K562 (cell line): ENCODE data around the gene ENTREP3. TPM values are rescaled to one million over a fixed set of nuclear protein-coding genes. Genes with fewer than 3 reads are reported as not detected.
A peak's percentile ranks its signal among the peaks of the same experiment; 100 is the strongest.

ENCODE experiments used
- BHLHE40 ChIP-seq: IDR thresholded peaks from 2 replicates; pipeline ENCODE4 v1.6.1; 2011; ENCODE audit warnings: low read length, improper control_type of control experiment
- COPS2 ChIP-seq: fragments of 450-650 bp; conservative IDR thresholded peaks from 2 replicates; pipeline ENCODE4 v1.6.1; 2016; ENCODE audit warnings: mild to moderate bottlenecking, moderate library complexity
- CXXC5 ChIP-seq: fragments of 250-450 bp; sonication (Bioruptor Pico); IDR thresholded peaks from 2 replicates; pipeline ENCODE4 v1.8.0; 2022; ENCODE audit warnings: inconsistent platforms, mild to moderate bottlenecking, moderate library complexity
- DMBX1 ChIP-seq: fragments of 250-450 bp; sonication (Bioruptor Pico); IDR thresholded peaks from 2 replicates; pipeline ENCODE4 v1.8.0; 2022; ENCODE audit warnings: inconsistent platforms, mild to moderate bottlenecking, moderate library complexity, borderline replicate concordance
- FOSL1 ChIP-seq: fragments of 200-800 bp; sonication (Bioruptor generic); conservative IDR thresholded peaks from 2 replicates; pipeline ENCODE4 v1.6.1; 2016; ENCODE audit warnings: missing genetic modification characterization, missing compliant biosample characterization
- HDAC1 ChIP-seq, 2 experiments: fragments of 450-650 bp; IDR thresholded peaks; 2 replicates each; pipeline ENCODE4 v1.6.1; 2016 to 2017; ENCODE audit warnings: inconsistent platforms in 1 of 2, mild to moderate bottlenecking in 1 of 2, moderate library complexity in 1 of 2
- JUND ChIP-seq, 2 experiments: IDR thresholded peaks; 2 replicates in 1 of 2; 3 replicates in 1 of 2; pipeline ENCODE4 v1.6.1; 2011; ENCODE audit warnings: borderline replicate concordance in 2 of 2, low read depth in 2 of 2, low read length in 2 of 2, improper control_type of control experiment in 1 of 2, missing biosample characterization in 1 of 2, missing genetic modification characterization in 1 of 2, missing genetic modification reagents in 1 of 2
- MTA3 ChIP-seq: fragments of 450-650 bp; formaldehyde crosslinking; IDR thresholded peaks from 2 replicates; pipeline ENCODE4 v1.6.1; 2017; ENCODE audit warnings: mild to moderate bottlenecking, borderline replicate concordance
- ZNF444 ChIP-seq: fragments of 250-450 bp; sonication (Bioruptor Pico); IDR thresholded peaks from 2 replicates; pipeline ENCODE4 v1.4.0; 2020; ENCODE audit warnings: mild to moderate bottlenecking, moderate library complexity
- polyA plus RNA-seq, 8 experiments: library from polyadenylated mRNA; depleted of rRNA in 4 of 8; stranded (reverse) in 5 of 8; unstranded in 3 of 8; fragments of >200 nt; fragmentation: Nextera tagmentation in 2 of 8; fragmentation: Illumina TruSeq in 1 of 8; extraction: Ambion mirVana in 2 of 8; extraction: Trizol in 1 of 8; gene quantifications; 2 replicates each; pipeline versions ENCODE4 v1.2.1 to v1.2.3, GENCODE V29; 2011 to 2014; ENCODE audit warnings: inconsistent platforms in 1 of 8, missing spikeins in 1 of 8
- total RNA-seq, 7 experiments: library from RNA; depleted of rRNA in 6 of 7; stranded (reverse); fragments of >200 nt in 6 of 7; fragmentation: Illumina TruSeq in 2 of 7; extraction: Trizol in 2 of 7; gene quantifications; 2 replicates each; pipeline versions ENCODE4 v1.2.1 to v1.2.3, GENCODE V29; 2011 to 2021; ENCODE audit warnings: low replicate concordance in 1 of 7
- TF ChIP-seq, protein P1 (sequence below): fragments of 450-650 bp; IDR thresholded peaks from 2 replicates; pipeline ENCODE4 v1.6.1; 2017; ENCODE audit warnings: antibody characterized with exemption
- TF ChIP-seq, protein P2 (sequence below): conservative IDR thresholded peaks from 2 replicates; pipeline ENCODE4 v1.6.1; 2011; ENCODE audit warnings: low read depth, mild to moderate bottlenecking, low read length; ENCODE audit not compliant: control insufficient read depth
- TF ChIP-seq, protein P3 (sequence below): sonication (generic); IDR thresholded peaks from 2 replicates; pipeline ENCODE4 v1.6.1; 2016
- TF ChIP-seq, protein P4 (sequence below), 2 experiments: fragments of 450-650 bp in 1 of 2; sonication (generic) in 1 of 2; formaldehyde crosslinking in 1 of 2; IDR thresholded peaks in 1 of 2; conservative IDR thresholded peaks in 1 of 2; 2 replicates each; pipeline versions ENCODE4 v1.6.1 to v1.8.1; 2016 to 2023; ENCODE audit warnings: mild to moderate bottlenecking in 2 of 2, moderate library complexity in 2 of 2, inconsistent platforms in 1 of 2, missing genetic modification reagents in 1 of 2
- TF ChIP-seq, protein P5 (sequence below), 3 experiments: fragments of 200-800 bp in 1 of 3; sonication (Bioruptor generic) in 1 of 3; sonication (generic) in 1 of 3; formaldehyde crosslinking in 1 of 3; IDR thresholded peaks; 2 replicates each; pipeline versions ENCODE4 v1.6.1 to v1.8.0; 2016 to 2022; ENCODE audit warnings: mild to moderate bottlenecking in 2 of 3, missing compliant biosample characterization in 2 of 3, missing genetic modification characterization in 2 of 3, missing genetic modification reagents in 1 of 3

ENTREP3 gene
- total and polyA plus RNA-seq, 9 of the 15 experiments (the other 6 are each of a cell fraction or from before 2014, with no cell fraction given) = 1.9 to 41.8 (median 5.9) TPM

DNA sequence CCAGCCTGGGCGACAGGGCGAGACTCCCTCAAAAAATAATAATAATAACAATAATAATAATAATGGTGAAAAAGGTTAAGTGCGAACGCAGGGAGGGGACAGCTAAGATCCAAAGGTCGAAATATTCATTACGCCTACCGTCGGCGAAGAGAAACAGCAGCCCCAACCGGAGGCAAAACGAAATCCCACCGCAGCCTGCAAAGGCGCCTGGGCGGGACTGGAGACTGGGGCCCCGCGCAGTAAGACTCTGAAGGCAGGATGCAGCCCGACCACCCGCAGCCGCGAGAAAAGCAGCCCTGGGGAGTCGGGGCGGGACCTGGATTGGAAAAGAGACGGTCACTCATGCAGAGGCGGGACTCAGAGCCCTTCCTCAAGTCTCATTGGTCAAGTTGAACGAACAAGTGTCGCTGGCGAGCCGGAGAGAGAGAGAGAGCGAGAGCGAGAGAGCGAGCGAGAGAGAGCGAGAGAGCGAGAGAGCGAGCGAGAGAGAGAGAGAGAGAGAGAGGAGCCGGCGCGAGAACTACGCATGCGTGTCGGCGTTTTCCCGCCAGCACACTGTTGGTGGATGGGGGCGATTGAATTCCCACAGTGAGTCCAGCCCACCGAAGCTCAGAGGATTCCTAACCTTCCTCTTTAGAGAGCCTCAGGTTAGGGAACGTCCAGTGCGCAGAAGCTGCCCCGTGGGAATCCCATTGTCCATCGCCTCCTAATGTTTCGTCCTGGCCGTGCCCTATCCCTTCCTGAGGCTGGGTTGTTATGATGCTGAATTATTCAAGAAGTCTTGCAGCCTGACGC lies 10.7 kb downstream of the ENTREP3 start (continued):
- TF ChIP-seq, protein P1, sequence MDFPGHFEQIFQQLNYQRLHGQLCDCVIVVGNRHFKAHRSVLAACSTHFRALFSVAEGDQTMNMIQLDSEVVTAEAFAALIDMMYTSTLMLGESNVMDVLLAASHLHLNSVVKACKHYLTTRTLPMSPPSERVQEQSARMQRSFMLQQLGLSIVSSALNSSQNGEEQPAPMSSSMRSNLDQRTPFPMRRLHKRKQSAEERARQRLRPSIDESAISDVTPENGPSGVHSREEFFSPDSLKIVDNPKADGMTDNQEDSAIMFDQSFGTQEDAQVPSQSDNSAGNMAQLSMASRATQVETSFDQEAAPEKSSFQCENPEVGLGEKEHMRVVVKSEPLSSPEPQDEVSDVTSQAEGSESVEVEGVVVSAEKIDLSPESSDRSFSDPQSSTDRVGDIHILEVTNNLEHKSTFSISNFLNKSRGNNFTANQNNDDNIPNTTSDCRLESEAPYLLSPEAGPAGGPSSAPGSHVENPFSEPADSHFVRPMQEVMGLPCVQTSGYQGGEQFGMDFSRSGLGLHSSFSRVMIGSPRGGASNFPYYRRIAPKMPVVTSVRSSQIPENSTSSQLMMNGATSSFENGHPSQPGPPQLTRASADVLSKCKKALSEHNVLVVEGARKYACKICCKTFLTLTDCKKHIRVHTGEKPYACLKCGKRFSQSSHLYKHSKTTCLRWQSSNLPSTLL = 0 out of 2 replicates have a peak, but pooled peaks have one; percentile 61
- TF ChIP-seq JUND (IDR thresholded peaks at IDR 0.05; ENCODE audit: borderline replicate concordance, low read depth, low read length) (peak; percentile 93), JUND (tag; IDR thresholded peaks at IDR 0.05; ENCODE audit: borderline replicate concordance, low read depth, low read length) (peak; percentile 76; the same call in 1 of the 3 replicates), ZNF444 (CRISPR knock-in tag) (no peak), COPS2 (no peak), DMBX1 (peak; percentile 73), CXXC5 (CRISPR knock-in tag) (peak; percentile 100), FOSL1 (tag) (peak; percentile 76), BHLHE40 (peak; percentile 69), HDAC1 (IDR thresholded peaks at IDR 0.05) (peak; percentile 97 to 100), MTA3 (peak; percentile 98)
- TF ChIP-seq, protein P2, sequence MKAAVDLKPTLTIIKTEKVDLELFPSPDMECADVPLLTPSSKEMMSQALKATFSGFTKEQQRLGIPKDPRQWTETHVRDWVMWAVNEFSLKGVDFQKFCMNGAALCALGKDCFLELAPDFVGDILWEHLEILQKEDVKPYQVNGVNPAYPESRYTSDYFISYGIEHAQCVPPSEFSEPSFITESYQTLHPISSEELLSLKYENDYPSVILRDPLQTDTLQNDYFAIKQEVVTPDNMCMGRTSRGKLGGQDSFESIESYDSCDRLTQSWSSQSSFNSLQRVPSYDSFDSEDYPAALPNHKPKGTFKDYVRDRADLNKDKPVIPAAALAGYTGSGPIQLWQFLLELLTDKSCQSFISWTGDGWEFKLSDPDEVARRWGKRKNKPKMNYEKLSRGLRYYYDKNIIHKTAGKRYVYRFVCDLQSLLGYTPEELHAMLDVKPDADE = peak; percentile 78; the same call in 1 of the 2 replicates
- TF ChIP-seq, protein P3, sequence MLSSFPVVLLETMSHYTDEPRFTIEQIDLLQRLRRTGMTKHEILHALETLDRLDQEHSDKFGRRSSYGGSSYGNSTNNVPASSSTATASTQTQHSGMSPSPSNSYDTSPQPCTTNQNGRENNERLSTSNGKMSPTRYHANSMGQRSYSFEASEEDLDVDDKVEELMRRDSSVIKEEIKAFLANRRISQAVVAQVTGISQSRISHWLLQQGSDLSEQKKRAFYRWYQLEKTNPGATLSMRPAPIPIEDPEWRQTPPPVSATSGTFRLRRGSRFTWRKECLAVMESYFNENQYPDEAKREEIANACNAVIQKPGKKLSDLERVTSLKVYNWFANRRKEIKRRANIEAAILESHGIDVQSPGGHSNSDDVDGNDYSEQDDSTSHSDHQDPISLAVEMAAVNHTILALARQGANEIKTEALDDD = peak; percentile 16; the same call in 1 of the 2 replicates
- TF ChIP-seq, protein P4, sequence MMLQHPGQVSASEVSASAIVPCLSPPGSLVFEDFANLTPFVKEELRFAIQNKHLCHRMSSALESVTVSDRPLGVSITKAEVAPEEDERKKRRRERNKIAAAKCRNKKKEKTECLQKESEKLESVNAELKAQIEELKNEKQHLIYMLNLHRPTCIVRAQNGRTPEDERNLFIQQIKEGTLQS (IDR thresholded peaks at IDR 0.05) = no peak
- TF ChIP-seq, protein P4 (CRISPR knock-in tag; conservative IDR thresholded peaks at IDR 0.05) = peak; percentile 93
- TF ChIP-seq, protein P5, sequence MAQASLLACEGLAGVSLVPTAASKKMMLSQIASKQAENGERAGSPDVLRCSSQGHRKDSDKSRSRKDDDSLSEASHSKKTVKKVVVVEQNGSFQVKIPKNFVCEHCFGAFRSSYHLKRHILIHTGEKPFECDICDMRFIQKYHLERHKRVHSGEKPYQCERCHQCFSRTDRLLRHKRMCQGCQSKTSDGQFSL (CRISPR knock-in tag; IDR thresholded peaks at IDR 0.05) = peak; percentile 69; the same call in 1 of the 2 replicates
- TF ChIP-seq, protein P5 (tag; IDR thresholded peaks at IDR 0.05) = no peak
